ENCODE results near the gene GRK1.
"Not testable (repeated sequence)": the region's sequence is repeated elsewhere in the genome, so short reads cannot be mapped to it uniquely, and the experiment has no call there.

The GRK1 gene

DNA sequence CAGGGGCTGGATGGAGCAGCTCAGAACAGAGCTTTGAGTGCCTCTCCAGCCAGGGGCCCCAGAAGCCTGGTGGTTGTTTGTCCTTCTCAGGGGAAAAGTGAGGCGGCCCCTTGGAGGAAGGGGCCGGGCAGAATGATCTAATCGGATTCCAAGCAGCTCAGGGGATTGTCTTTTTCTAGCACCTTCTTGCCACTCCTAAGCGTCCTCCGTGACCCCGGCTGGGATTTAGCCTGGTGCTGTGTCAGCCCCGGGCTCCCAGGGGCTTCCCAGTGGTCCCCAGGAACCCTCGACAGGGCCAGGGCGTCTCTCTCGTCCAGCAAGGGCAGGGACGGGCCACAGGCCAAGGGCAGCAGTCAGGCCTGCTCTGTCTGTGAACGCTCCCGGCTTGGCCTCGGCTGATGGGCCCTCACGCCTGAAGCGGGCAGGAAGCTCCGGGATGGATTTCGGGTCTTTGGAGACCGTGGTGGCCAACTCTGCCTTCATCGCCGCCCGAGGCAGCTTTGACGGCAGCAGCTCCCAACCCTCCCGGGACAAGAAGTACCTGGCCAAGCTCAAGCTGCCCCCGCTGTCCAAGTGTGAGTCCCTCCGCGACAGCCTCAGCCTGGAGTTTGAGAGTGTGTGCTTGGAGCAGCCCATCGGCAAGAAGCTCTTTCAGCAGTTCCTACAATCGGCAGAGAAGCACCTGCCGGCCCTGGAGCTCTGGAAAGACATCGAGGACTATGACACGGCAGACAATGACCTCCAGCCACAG, at the start of gene GRK1:
GRK1 (plus strand) TSS at position 269 of the 751 bp plus-strand sequence; CDS start at position 437, 168 bp downstream.
- DNase-seq (ENCODE audit: low read depth): no peak

DNA sequence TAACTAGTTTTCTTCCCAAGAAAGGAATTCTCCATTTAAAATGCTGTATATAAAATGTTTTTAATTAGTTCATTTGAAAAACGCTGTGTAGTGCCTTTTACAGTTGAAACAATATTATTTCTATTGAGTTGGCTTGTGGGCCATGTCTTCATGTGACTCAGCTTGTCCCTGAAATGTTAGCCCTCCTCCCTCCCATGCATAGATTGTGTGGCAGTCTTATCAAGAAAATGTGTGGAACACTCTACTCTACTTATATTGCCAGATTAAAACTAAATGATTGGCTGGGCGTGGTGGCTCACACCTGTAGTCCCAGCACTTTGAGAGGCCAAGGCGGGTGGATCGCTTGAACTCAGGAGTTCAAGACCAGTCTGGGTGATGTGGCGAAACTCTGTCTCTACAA, 49.1 kb upstream of the GRK1 start:
- DNase-seq (ENCODE audit: low read depth): no peak

DNA sequence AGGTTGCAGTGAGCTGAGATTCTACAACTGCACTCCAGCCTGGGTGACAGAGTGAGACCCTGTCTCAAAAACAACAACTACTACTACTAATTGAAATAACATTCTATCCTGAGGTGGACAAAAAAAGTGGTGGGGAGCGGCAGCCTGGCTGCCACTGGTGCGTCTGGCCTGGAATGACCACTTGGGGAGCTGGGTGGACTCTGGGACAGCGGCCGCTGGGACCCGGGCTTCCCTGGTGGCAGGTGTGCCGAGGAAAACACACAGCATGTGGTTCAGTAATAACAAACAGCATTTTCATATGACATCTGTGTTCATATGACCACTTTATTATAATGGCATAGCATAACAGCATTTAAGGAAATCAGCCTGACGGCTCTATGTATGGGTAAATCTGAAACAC, 48.6 kb upstream of the GRK1 start:
- DNase-seq (ENCODE audit: low read depth): no peak

- no peak for DNase-seq (ENCODE audit: low read depth)
Measured at GRCh38 chr13:113620036-113620796, 46.8 kb upstream of the GRK1 start.

- DNase-seq (ENCODE audit: low read depth): no peak
Measured at GRCh38 chr13:113621046-113621445, 46.0 kb upstream of the GRK1 start.

DNA sequence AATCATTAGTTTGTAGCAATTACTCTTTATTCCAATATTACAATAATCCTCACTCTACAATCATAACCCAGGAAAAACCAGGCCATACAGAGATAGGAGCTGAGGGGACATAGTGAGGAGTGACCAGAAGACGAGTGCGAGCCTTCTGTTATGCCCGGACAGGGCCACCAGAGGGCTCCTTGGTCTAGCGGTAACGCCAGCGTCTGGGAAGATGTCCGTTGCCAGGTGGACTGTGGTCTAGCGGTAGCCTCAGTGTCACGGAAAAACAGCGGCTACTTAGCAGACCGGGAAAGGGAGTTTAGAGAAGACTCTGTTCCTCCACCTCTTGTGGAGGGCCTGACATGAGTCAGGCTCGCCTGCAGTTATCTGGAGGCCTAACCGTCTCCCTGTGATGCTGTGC, 45.5 kb upstream of the GRK1 start:
- DNase-seq (ENCODE audit: low read depth): not testable (repeated sequence)

DNA sequence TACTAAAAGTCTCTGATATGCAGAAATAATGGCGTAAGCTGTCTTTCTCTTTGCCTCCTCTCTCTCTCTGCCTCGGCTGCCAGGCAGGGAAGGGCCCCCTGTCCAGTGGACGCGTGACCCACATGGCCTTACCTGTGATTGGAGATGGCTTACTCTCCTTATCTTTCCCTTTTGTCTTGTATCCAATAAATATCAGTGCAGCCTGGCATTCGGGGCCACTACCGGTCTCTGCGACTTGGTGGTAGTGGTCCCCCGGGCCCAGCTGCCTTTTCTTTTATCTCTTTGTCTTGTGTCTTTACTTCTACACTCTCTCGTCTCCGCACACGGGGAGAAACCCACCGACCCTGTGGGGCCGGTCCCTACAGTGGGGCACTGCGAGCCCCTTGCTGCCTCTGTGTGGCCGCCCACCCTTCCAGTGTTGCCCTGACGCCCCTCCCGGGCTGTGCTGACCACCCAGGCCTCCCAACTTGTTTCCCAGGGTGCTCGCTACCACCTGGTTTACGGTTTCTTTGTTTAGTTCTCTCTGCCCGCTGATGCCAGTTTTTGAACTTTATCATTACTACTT, 45.0 kb upstream of the GRK1 start:
- not testable (repeated sequence) for DNase-seq (ENCODE audit: low read depth)

DNA sequence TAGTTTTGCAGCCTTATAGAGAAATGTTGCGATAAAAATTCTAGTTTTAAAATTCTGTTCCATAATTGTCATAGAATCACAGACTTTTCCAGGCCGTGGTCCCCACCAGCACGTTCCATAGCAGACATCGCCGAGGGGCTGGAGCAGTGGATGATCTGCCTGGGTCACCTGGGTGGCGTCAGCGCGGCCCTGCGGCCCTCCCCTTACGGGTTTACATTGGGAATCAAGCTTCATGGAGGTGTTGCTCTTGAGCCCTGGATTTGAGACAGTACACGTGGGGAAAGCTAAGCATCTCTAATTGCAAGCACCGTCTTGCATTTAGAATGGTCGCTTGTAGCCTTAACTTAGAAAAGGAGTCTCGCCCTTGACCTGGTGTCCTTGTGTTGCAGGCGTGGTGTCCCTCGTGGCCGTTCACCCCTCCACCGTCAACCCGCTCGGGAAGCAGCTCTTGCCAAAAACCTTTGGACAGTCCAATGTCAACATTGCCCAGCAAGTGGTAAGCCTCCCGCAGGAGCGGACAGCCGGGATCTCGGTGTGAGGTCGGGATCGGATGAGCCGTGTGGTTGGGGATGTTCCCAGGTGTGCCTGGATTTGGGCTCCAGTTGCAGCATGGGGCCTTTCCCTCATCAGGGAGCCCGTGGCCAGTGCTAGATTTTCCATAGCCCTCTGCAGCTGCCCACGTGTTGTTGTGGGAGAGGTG, 44.1 kb upstream of the GRK1 start:
- no peak for DNase-seq (ENCODE audit: low read depth)

DNA sequence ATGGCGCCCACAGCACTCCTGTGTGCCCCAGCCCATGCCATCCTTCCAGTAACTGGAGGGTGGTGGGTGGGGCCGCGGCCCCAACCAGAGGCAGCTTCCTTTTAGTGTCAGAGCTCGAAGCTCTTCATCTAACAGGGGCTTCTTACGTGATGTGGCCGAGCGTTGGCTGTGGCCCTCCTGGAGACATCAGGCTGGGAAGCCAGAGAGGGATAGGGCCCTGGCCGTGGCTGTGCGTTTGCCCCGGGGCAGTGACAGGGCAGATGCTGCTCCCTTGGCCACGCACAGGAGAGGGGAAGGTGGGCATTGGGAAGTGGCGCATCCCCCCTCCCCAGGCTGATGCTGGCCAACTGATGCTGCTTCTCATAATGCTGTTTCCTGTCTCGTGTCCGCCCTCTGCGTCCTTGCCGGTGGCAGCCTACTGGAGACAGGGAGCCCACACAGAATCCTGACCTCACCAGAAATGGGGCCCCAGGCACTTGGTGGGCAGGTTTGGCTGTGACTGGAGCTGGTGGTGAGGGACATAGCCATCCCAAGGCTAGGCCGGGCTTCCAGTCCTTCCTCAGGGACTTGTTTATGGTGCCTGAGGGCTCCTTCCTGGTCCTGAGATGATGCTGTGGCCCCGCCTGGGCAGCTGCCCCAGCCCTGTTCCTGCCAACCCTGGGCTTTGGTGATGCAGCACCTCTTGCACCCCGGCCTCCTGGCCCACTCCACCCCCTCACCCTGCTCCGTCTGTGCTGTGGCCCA, 43.4 kb upstream of the GRK1 start:
- DNase-seq (ENCODE audit: low read depth): no peak

GRCh38 chr13:113624235-113624587, 42.8 kb upstream of the GRK1 start:
- DNase-seq (ENCODE audit: low read depth): no peak

DNA sequence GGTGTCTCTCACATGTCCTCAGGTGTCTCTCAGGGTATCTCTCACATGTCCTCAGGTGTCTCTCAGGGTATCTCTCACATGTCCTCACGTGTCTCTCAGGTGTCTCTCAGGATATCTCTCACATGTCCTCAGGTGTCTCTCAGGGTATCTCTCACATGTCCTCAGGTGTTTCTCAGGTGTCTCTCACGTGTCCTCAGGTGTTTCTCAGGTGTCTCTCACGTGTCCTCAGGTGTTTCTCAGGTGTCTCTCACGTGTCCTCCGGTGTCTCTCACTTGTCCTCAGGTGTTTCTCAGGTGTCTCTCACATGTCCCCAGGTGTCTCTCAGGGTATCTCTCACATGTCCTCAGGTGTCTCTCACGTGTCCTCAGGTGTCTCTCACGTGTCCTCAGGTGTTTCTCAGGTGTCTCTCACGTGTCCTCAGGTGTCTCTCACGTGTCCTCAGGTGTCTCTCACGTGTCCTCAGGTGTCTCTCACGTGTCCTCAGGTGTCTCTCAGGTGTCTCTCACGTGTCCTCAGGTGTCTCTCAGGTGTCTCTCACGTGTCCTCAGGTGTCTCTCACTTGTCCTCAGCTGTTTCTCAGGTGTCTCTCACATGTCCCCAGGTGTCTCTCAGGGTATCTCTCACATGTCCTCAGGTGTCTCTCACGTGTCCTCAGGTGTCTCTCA, 42.2 kb upstream of the GRK1 start:
- not testable (repeated sequence) for DNase-seq (ENCODE audit: low read depth)

DNA sequence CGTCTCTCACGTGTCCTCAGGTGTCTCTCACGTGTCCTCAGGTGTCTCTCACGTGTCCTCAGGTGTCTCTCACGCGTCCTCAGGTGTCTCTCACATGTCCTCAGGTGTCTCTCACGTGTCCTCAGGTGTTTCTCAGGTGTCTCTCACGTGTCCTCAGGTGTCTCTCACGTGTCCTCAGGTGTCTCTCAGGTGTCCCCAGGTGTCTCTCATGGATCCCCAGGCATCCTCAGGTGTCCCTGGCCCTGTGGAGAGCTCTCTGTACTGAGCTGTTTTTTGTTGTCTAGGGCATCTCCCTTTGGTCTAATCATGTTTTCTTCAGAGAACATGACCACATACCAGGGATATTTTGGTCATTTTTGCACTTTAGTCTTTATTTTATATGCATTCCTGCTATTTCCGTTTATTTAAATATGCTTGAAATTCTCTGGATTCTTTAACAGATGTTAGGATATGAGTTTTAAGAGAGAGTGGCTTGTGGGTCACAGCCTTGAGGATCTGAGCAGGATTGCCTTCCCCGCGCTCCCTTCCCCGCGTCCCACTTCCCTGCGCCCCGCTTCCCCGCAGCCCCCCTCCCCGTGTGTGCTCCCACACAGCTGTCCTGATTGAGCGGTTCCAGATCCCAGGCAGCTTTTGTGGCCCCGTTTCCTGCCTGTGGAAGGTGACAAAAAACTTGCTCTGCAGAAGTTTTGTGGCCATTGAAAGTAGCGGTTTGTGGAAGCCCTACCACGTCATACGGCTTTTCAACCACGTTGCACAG, 40.9 kb upstream of the GRK1 start:
- DNase-seq (ENCODE audit: low read depth): peak; percentile 9

- no peak for DNase-seq (ENCODE audit: low read depth)
Measured at GRCh38 chr13:113627136-113627535, 39.9 kb upstream of the GRK1 start.

GRCh38 chr13:113628291-113629270, 38.4 kb upstream of the GRK1 start:
- no peak for DNase-seq (ENCODE audit: low read depth)

GRCh38 chr13:113629866-113630265, 37.2 kb upstream of the GRK1 start:
- no peak for DNase-seq (ENCODE audit: low read depth)

DNA sequence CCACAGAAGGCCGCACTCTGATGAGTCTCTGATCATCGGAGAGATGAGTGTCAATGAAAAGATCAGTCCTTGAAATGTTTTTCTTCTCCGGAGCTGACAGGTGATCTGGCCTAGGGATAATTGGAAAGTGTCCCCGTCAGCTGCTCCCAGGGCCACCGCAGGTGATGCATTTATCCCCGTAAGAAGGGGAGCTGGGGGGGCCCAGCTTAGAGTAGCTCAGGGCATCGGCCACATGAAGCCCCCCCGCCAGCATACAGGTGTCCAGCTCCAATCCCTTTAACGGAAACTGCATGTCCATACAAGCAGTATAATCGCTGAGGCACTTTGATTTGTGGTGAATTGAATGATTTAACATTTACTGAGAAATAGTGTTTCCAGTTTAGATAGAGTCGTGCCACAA, 36.7 kb upstream of the GRK1 start:
- DNase-seq (ENCODE audit: low read depth): no peak

- no peak for DNase-seq (ENCODE audit: low read depth)
Measured at GRCh38 chr13:113630804-113631203, 36.2 kb upstream of the GRK1 start.

DNA sequence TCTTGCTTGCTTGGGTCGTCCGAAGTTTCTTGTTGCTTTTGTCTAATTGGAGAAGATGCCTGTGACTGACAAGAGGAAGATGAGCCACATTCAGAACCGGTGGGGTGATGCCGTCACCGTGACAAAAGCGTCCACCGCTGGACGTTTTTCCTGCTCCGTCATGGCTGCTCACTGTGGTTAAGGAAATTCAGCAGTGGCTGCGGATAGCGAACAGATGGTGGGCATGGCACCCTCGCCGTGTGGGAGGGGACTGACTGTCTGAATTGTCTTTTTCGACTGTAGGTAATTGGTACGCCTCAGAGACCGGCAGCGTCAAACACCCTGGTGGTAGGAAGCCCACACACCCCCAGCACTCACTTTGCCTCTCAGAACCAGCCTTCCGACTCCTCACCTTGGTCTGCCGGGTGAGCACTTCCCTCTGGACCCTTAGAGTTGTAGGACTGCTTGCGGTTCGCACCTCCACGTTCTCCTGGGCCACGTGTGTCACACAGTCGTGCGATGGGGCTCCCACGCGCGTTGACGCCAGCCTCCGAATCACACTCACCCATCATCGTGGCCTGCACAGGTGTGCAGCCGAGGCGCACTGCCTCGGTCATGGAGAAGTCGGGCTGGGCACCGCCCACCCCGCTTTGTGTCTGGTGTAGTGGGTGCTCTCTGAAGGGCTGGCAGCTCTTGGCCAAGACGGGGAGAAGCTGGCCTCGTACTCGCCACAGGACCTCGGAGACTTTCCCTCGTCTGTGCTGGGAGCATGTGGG, 35.5 kb upstream of the GRK1 start:
- no peak for DNase-seq (ENCODE audit: low read depth)
